Astrocyte (in vitro differentiated cells and primary cell): ENCODE results near the gene PRPF4.

Experiments
- CTCF ChIP-seq: IDR thresholded peaks from 2 replicates; pipeline ENCODE4 v1.5.1; 2011; ENCODE audit warnings: low read depth, mild to moderate bottlenecking, inconsistent platforms, low read length, moderate library complexity; ENCODE audit not compliant: insufficient read depth
- EZH2 ChIP-seq: IDR thresholded peaks from 2 replicates; pipeline ENCODE4 v1.6.1; 2012; ENCODE audit warnings: mild to moderate bottlenecking, low read length, inconsistent platforms; ENCODE audit not compliant: insufficient read depth

- no peak for TF ChIP-seq CTCF
- TF ChIP-seq EZH2 = no peak
Observed at GRCh38 chr9:113290052-113290607, 14.7 kb downstream of the PRPF4 start.
